Measurements from ENCODE around the gene OR13F1. TPM values are rescaled to one million over a fixed set of nuclear protein-coding genes. Genes with fewer than 3 reads are reported as not detected.

OR13F1 gene
- total and polyA plus RNA-seq, 2 of the 13 experiments (the other 11 are each of a cell fraction or from before 2014, with no cell fraction given), result not detected

DNA sequence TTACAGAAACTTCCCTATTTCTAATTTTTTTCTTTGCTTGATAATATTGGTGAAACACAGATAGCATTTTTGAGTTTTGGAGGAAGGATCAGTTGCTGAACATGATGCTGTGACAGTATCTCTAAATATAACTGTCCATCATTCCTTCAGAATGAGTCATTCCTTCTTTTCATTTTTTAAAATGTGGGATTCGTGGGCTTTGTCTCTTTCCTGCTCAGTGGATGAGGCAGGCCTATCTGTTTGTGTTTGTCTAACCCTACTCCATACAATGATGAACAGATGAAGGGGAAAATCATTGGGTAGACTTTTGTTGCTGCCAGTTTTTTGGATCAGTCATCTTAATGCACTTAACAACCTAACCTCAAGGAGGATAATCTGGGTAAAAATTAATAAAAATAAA lies 49.2 kb downstream of the OR13F1 start (continued):
- no peak for TF ChIP-seq ZNF33A (CRISPR knock-in tag; IDR thresholded peaks at IDR 0.05; ENCODE audit: borderline replicate concordance)
- TF ChIP-seq, protein P1, sequence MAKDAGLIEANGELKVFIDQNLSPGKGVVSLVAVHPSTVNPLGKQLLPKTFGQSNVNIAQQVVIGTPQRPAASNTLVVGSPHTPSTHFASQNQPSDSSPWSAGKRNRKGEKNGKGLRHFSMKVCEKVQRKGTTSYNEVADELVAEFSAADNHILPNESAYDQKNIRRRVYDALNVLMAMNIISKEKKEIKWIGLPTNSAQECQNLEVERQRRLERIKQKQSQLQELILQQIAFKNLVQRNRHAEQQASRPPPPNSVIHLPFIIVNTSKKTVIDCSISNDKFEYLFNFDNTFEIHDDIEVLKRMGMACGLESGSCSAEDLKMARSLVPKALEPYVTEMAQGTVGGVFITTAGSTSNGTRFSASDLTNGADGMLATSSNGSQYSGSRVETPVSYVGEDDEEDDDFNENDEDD (CRISPR knock-in tag; IDR thresholded peaks at IDR 0.05; ENCODE audit: borderline replicate concordance), result no peak

Other genes starting within 250 kb of the OR13F1 start
- gene OR13C4, start 22.9 kb downstream of the OR13F1 start, total RNA-seq (2016; rRNA removed; fragmentation: Illumina TruSeq; extraction: Trizol), result not detected in 2 replicates
- not detected in 2 replicates for gene OR13C4, start 22.9 kb downstream of the OR13F1 start, polyA plus RNA-seq (2011; rRNA removed)
- gene OR13C3, start 32.6 kb downstream of the OR13F1 start, total RNA-seq (2016; rRNA removed; fragmentation: Illumina TruSeq; extraction: Trizol), result not detected in 2 replicates
- not detected in 2 replicates for gene OR13C3, start 32.6 kb downstream of the OR13F1 start, polyA plus RNA-seq (2011; rRNA removed)
- not detected in 2 replicates for gene OR13C8, start 64.9 kb downstream of the OR13F1 start, total RNA-seq (2016; rRNA removed; fragmentation: Illumina TruSeq; extraction: Trizol)
- gene OR13C8, start 64.9 kb downstream of the OR13F1 start, polyA plus RNA-seq (2011; rRNA removed), result not detected in 2 replicates
- not detected in 2 replicates for gene OR13C5, start 95.2 kb downstream of the OR13F1 start, total RNA-seq (2016; rRNA removed; fragmentation: Illumina TruSeq; extraction: Trizol)
- not detected in 2 replicates for gene OR13C5, start 95.2 kb downstream of the OR13F1 start, polyA plus RNA-seq (2011; rRNA removed)
- gene OR13C2, start 101.4 kb downstream of the OR13F1 start, total RNA-seq (2016; rRNA removed; fragmentation: Illumina TruSeq; extraction: Trizol), result not detected in 2 replicates
- gene OR13C2, start 101.4 kb downstream of the OR13F1 start, polyA plus RNA-seq (2011; rRNA removed), result not detected in 2 replicates
- not detected in 2 replicates for gene OR13C9, start 113.9 kb downstream of the OR13F1 start, total RNA-seq (2016; rRNA removed; fragmentation: Illumina TruSeq; extraction: Trizol)
- not detected in 2 replicates for gene OR13C9, start 113.9 kb downstream of the OR13F1 start, polyA plus RNA-seq (2011; rRNA removed)
- gene OR13D1, start 190.3 kb downstream of the OR13F1 start, total RNA-seq (2016; rRNA removed; fragmentation: Illumina TruSeq; extraction: Trizol), result not detected in 2 replicates
- not detected in 2 replicates for gene OR13D1, start 190.3 kb downstream of the OR13F1 start, polyA plus RNA-seq (2011; rRNA removed)
- gene NIPSNAP3A, start 243.4 kb downstream of the OR13F1 start, total RNA-seq (2016; rRNA removed; fragmentation: Illumina TruSeq; extraction: Trizol), result 14.6 and 23.8 TPM in 2 replicates
- 11.7 and 13.7 TPM in 2 replicates for gene NIPSNAP3A, start 243.4 kb downstream of the OR13F1 start, polyA plus RNA-seq (2011; rRNA removed)